Gastrocnemius medialis (tissue), 4 donors: Measurements from ENCODE around the gene SERPINE3.

ENCODE experiments used
- POLR2A ChIP-seq, 2 donors: fragments of 450-650 bp; IDR thresholded peaks; one replicate each; pipeline ENCODE4 v1.6.1; 2017; ENCODE audit warnings: antibody characterized with exemption in 2 of 2, mild to moderate bottlenecking in 2 of 2, moderate library complexity in 2 of 2
- TF ChIP-seq, protein P1 (sequence below), 5 experiments: fragments of 450-650 bp in 3 of 5; fragments of 200-600 bp in 2 of 5; sonication (generic) in 2 of 5; IDR thresholded peaks in 4 of 5; conservative IDR thresholded peaks in 1 of 5; 1 replicate in 4 of 5; 2 replicates in 1 of 5; pipeline ENCODE4 v1.5.1; 2016 to 2019; ENCODE audit warnings: antibody characterized with exemption in 5 of 5, mild to moderate bottlenecking in 3 of 5, moderate library complexity in 3 of 5

DNA sequence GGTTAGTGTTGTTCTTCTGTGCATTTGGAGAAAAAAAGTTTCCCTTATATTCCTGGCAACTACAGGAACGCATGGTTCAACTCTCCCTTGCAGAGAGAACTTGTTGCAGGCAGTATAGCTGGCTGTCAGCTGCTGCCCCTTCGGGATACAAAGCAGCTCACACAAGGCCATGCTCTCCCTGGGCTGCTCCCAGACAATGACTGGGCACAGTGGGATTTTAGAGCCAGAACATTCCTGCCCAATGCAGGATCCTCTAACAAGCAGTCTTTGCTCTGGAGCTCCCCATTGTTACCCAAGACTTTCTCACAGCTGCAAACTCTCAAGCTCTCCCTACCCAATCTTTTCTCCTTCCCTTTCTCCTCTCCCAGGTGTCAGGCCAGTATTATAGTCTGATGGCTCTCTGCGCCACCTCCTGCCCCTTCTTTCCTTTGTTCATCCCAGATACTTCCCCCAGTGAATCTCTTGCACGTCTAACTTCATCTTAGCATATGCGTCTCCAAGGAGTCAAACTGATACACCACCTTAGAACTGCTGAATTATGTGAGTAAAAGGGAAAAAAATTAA lies 27.5 kb upstream of the SERPINE3 start:
- no peak for TF ChIP-seq POLR2A (IDR thresholded peaks at IDR 0.05)
- TF ChIP-seq, protein P1, sequence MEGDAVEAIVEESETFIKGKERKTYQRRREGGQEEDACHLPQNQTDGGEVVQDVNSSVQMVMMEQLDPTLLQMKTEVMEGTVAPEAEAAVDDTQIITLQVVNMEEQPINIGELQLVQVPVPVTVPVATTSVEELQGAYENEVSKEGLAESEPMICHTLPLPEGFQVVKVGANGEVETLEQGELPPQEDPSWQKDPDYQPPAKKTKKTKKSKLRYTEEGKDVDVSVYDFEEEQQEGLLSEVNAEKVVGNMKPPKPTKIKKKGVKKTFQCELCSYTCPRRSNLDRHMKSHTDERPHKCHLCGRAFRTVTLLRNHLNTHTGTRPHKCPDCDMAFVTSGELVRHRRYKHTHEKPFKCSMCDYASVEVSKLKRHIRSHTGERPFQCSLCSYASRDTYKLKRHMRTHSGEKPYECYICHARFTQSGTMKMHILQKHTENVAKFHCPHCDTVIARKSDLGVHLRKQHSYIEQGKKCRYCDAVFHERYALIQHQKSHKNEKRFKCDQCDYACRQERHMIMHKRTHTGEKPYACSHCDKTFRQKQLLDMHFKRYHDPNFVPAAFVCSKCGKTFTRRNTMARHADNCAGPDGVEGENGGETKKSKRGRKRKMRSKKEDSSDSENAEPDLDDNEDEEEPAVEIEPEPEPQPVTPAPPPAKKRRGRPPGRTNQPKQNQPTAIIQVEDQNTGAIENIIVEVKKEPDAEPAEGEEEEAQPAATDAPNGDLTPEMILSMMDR (IDR thresholded peaks at IDR 0.05 in 4 of 5, conservative IDR thresholded peaks at IDR 0.05 in 1 of 5): no peak
